Astrocyte (in vitro differentiated cells and primary cell): Measurements from ENCODE around the gene FGFBP1.

ENCODE experiments used
- CTCF ChIP-seq: IDR thresholded peaks from 2 replicates; pipeline ENCODE4 v1.5.1; 2011; ENCODE audit warnings: low read depth, mild to moderate bottlenecking, inconsistent platforms, low read length, moderate library complexity; ENCODE audit not compliant: insufficient read depth
- EZH2 ChIP-seq: IDR thresholded peaks from 2 replicates; pipeline ENCODE4 v1.6.1; 2012; ENCODE audit warnings: mild to moderate bottlenecking, low read length, inconsistent platforms; ENCODE audit not compliant: insufficient read depth

- TF ChIP-seq CTCF = no peak
- TF ChIP-seq EZH2 = no peak
Observed at GRCh38 chr4:15894393-15894792, 44.1 kb downstream of the FGFBP1 start.
